Neural crest cell (in vitro differentiated cells): ENCODE data around the gene SESN3. TPM values are rescaled to one million over a fixed set of nuclear protein-coding genes. Genes with fewer than 3 reads are reported as not detected.
A peak's percentile ranks its signal among the peaks of the same experiment; 100 is the strongest.
"Not testable (repeated sequence)": the region's sequence is repeated elsewhere in the genome, so short reads cannot be mapped to it uniquely, and the experiment has no call there.

Experiments
- DNase-seq: peaks from one replicate; pipeline ENCODE4 v3.0.0; 2021; ENCODE audit warnings: low read depth, mixed read lengths, low spot score
- H3K27ac Mint-ChIP-seq: one replicate; pipeline ENCODE4 v1.8.0; 2021; ENCODE audit warnings: mild to moderate bottlenecking, mixed read lengths; ENCODE audit not compliant: unreplicated experiment
- H3K27me3 Mint-ChIP-seq: 2 replicates; pipeline ENCODE4 v1.8.0; 2021; ENCODE audit warnings: low read depth, mild to moderate bottlenecking, mixed read lengths
- H3K36me3 Mint-ChIP-seq: 2 replicates; pipeline ENCODE4 v1.8.0; 2021; ENCODE audit warnings: low read depth, mild to moderate bottlenecking, mixed read lengths
- H3K4me1 Mint-ChIP-seq: 2 replicates; pipeline ENCODE4 v1.8.0; 2021; ENCODE audit warnings: mixed read lengths
- H3K4me3 Mint-ChIP-seq: one replicate; pipeline ENCODE4 v1.8.0; 2021; ENCODE audit warnings: mild to moderate bottlenecking, mixed read lengths
- H3K9me3 Mint-ChIP-seq: 2 replicates; pipeline ENCODE4 v1.8.0; 2021; ENCODE audit warnings: mixed read lengths
- CTCF ChIP-seq: fragments of 200-600 bp; sonication (generic); conservative IDR thresholded peaks from 2 replicates; pipeline ENCODE4 v1.5.0; 2021; ENCODE audit warnings: antibody characterized with exemption, mild to moderate bottlenecking
- total RNA-seq: library from RNA; stranded (reverse); gene quantifications from 2 replicates; pipeline ENCODE4 v1.2.1, GENCODE V29; 2021

SESN3 gene
- total RNA-seq, 1 donor from 2014 or later = 77.8 TPM

GRCh38 chr11:95254131-95254704, 23.2 kb upstream of the SESN3 start:
- H3K9me3 Mint-ChIP-seq = peaks cover 3% of the 10 kb centered on the region
- H3K4me1 Mint-ChIP-seq = peaks cover 56% of the 10 kb centered on the region
- peak; percentile 54 for DNase-seq
- no peaks in the 10 kb centered on the region for H3K27me3 Mint-ChIP-seq
- H3K4me3 Mint-ChIP-seq = peak overlapping the region; percentile 73
- no peak for TF ChIP-seq CTCF
- H3K36me3 Mint-ChIP-seq = no peaks in the 10 kb centered on the region
- peak overlapping the region; percentile 95 for H3K27ac Mint-ChIP-seq

GRCh38 chr11:95253141-95253540, 22.1 kb upstream of the SESN3 start:
- peaks cover 64% of the 10 kb centered on the region for H3K4me1 Mint-ChIP-seq
- DNase-seq = no peak
- H3K27me3 Mint-ChIP-seq = no peaks in the 10 kb centered on the region
- peak overlapping the region; percentile 90 for H3K27ac Mint-ChIP-seq
- no peak for TF ChIP-seq CTCF
- no peaks in the 10 kb centered on the region for H3K9me3 Mint-ChIP-seq
- H3K4me3 Mint-ChIP-seq = peak overlapping the region; percentile 32
- no peaks in the 10 kb centered on the region for H3K36me3 Mint-ChIP-seq

GRCh38 chr11:95252586-95252985, 21.6 kb upstream of the SESN3 start:
- Mint-ChIP-seq H3K9me3 (no peaks in the 10 kb centered on the region), H3K4me3 (peak overlapping the region; percentile 32), H3K4me1 (peaks cover 70% of the 10 kb centered on the region), H3K27ac (peak overlapping the region; percentile 90), H3K36me3 (no peaks in the 10 kb centered on the region), H3K27me3 (no peaks in the 10 kb centered on the region)
- no peak for DNase-seq
- no peak for TF ChIP-seq CTCF

- H3K4me3 Mint-ChIP-seq, DNase-seq, H3K36me3 Mint-ChIP-seq, H3K27me3 Mint-ChIP-seq, H3K9me3 Mint-ChIP-seq: not testable (repeated sequence)
- Mint-ChIP-seq H3K27ac (peak overlapping the region; percentile 90), H3K4me1 (peaks cover 73% of the 10 kb centered on the region)
These were observed 20.9 kb upstream of the SESN3 start for GRCh38 chr11:95251896-95252295.

GRCh38 chr11:95248666-95249467, 17.9 kb upstream of the SESN3 start:
- H3K36me3 Mint-ChIP-seq = no peaks in the 10 kb centered on the region
- no peaks in the 10 kb centered on the region for H3K27me3 Mint-ChIP-seq
- no peaks in the 10 kb centered on the region for H3K9me3 Mint-ChIP-seq
- H3K4me1 Mint-ChIP-seq = peaks cover 45% of the 10 kb centered on the region
- no peak for TF ChIP-seq CTCF
- DNase-seq = no peak
- H3K4me3 Mint-ChIP-seq = no peak overlapping the region
- H3K27ac Mint-ChIP-seq = peak overlapping the region; percentile 98

GRCh38 chr11:95247883-95248282, 16.9 kb upstream of the SESN3 start:
- H3K4me1 Mint-ChIP-seq = peaks cover 36% of the 10 kb centered on the region
- no peak overlapping the region for H3K27ac Mint-ChIP-seq
- H3K36me3 Mint-ChIP-seq = no peaks in the 10 kb centered on the region
- TF ChIP-seq CTCF = no peak
- no peaks in the 10 kb centered on the region for H3K9me3 Mint-ChIP-seq
- DNase-seq = no peak
- no peaks in the 10 kb centered on the region for H3K27me3 Mint-ChIP-seq
- H3K4me3 Mint-ChIP-seq = no peak overlapping the region
